Activated CD8-positive, alpha-beta memory T cell treated with anti-CD3 and anti-CD28 coated beads, Interleukin-2, amount 10 ng/mL, durations not matched to agents 7 days and 5 days (primary cell): ENCODE data around the gene EED. TPM values are rescaled to one million over a fixed set of nuclear protein-coding genes. Genes with fewer than 3 reads are reported as not detected.
A peak's percentile ranks its signal among the peaks of the same experiment; 100 is the strongest.

ENCODE experiments used
- ATAC-seq: fragments of 150-1000 bp; cut with Tn5 transposase; one replicate; pipeline ENCODE4 v1.10.0; 2021; ENCODE audit warnings: moderate library complexity
- CTCF ChIA-PET: fragments of 350-600 bp; sonication (Branson Sonifier 250); formaldehyde crosslinking; loops from one replicate; lab custom pipeline; 2021; ENCODE audit warnings: antibody characterized with exemption; lab: Charles Lee
- DNase-seq: peaks from one replicate; pipeline ENCODE4 v3.0.0-alpha.2; 2020
- H3K27ac Mint-ChIP-seq: one replicate; pipeline ENCODE4 v1.8.0; 2021; ENCODE audit warnings: mild to moderate bottlenecking, mixed read lengths
- H3K27me3 Mint-ChIP-seq: one replicate; pipeline ENCODE4 v1.8.0; 2021; ENCODE audit warnings: mixed read lengths
- H3K36me3 Mint-ChIP-seq: one replicate; pipeline ENCODE4 v1.8.0; 2021; ENCODE audit warnings: mild to moderate bottlenecking, mixed read lengths
- H3K4me1 Mint-ChIP-seq: one replicate; pipeline ENCODE4 v1.8.0; 2021; ENCODE audit warnings: mixed read lengths
- H3K4me3 Mint-ChIP-seq: one replicate; pipeline ENCODE4 v1.8.0; 2021; ENCODE audit warnings: mild to moderate bottlenecking, moderate library complexity, mixed read lengths
- H3K9me3 Mint-ChIP-seq: one replicate; pipeline ENCODE4 v1.8.0; 2022; ENCODE audit warnings: low read depth, mixed read lengths
- total RNA-seq, 2 experiments: library from RNA; stranded (reverse); gene quantifications; one replicate each; pipeline ENCODE4 v1.2.3, GENCODE V29; 2021

The EED gene
- total RNA-seq, 2 experiments from 2014 or later, result 50.1 to 102 TPM

GRCh38 chr11:86244063-86244521 is 461 bp upstream of the EED start:
- Mint-ChIP-seq H3K4me1 (peaks cover 43% of the 10 kb centered on the region), H3K27me3 (no peaks in the 10 kb centered on the region), H3K27ac (no peak overlapping the region), H3K36me3 (peaks cover 3% of the 10 kb centered on the region), H3K9me3 (no peaks in the 10 kb centered on the region), H3K4me3 (no peak overlapping the region)
- ATAC-seq, result peak; percentile 81
- peak; percentile 94 for DNase-seq
- CTCF ChIA-PET, result no interaction called here

GRCh38 chr11:86245369-86246292 is 1.1 kb downstream of the EED start:
- CTCF ChIA-PET, result interaction anchor here (0.8 to 2.8 kb wide), 4 partner anchors 42 to 562 kb away, joined by 3 to 10 read pairs (median 3); no protein-coding TSS in a partner anchor
- Mint-ChIP-seq H3K27ac (no peak overlapping the region), H3K36me3 (peaks cover 8% of the 10 kb centered on the region), H3K9me3 (no peaks in the 10 kb centered on the region), H3K27me3 (no peaks in the 10 kb centered on the region), H3K4me1 (peaks cover 52% of the 10 kb centered on the region), H3K4me3 (no peak overlapping the region)
- DNase-seq, result peak; percentile 54
- peak; percentile 6 for ATAC-seq

- Mint-ChIP-seq H3K27me3 (no peaks in the 10 kb centered on the region), H3K9me3 (no peaks in the 10 kb centered on the region), H3K36me3 (peaks cover 11% of the 10 kb centered on the region), H3K4me1 (peaks cover 52% of the 10 kb centered on the region), H3K27ac (no peak overlapping the region), H3K4me3 (no peak overlapping the region)
- CTCF ChIA-PET, result interaction anchor here (1.0 to 2.8 kb wide), 3 partner anchors 10 to 204 kb away, joined by 3 to 10 read pairs (median 3); no protein-coding TSS in a partner anchor
- ATAC-seq (no peak), DNase-seq (no peak)
These were observed 1.7 kb downstream of the EED start for GRCh38 chr11:86246293-86246675.

DNA sequence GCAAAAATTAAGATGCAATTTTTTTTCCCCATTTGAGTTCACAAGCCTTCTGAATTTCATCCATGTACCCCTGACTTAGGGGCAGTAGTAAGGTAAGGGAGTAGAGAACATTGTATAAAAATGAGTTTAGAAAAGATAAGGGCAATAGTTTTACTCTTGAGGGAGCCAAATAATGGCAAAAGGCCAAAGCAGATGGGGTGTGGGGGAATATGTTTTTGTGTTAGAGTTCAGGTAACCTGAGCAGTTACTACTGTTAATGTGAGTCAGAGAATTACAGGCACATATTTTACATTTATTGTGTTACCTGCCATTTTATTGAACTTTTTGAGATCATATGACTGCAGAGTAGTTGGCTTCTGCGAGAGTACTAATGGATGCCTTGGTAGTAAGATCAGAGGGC is 3.1 kb downstream of the EED start:
- peaks cover 57% of the 10 kb centered on the region for H3K4me1 Mint-ChIP-seq
- ATAC-seq (no peak), DNase-seq (no peak)
- CTCF ChIA-PET, result interaction anchor here (0.9 kb wide), 1 partner anchor 393 kb away, joined by 3 read pairs; the partner anchor contains the start of gene CCDC83
- no peaks in the 10 kb centered on the region for H3K9me3 Mint-ChIP-seq
- peak overlapping the region; percentile 63 for H3K27ac Mint-ChIP-seq
- no peaks in the 10 kb centered on the region for H3K27me3 Mint-ChIP-seq
- H3K36me3 Mint-ChIP-seq, result peaks cover 20% of the 10 kb centered on the region
- H3K4me3 Mint-ChIP-seq, result peak overlapping the region; percentile 56

- H3K27me3 Mint-ChIP-seq, result no peaks in the 10 kb centered on the region
- DNase-seq, result peak; percentile 42
- H3K4me1 Mint-ChIP-seq, result peaks cover 61% of the 10 kb centered on the region
- H3K36me3 Mint-ChIP-seq, result peaks cover 25% of the 10 kb centered on the region
- H3K4me3 Mint-ChIP-seq, result peak overlapping the region; percentile 56
- peak overlapping the region; percentile 74 for H3K27ac Mint-ChIP-seq
- ATAC-seq, result no peak
- H3K9me3 Mint-ChIP-seq, result no peaks in the 10 kb centered on the region
- CTCF ChIA-PET, result interaction anchor here (1.0 to 1.6 kb wide), 3 partner anchors 11 to 40 kb away, joined by 3 to 5 read pairs (median 3); no protein-coding TSS in a partner anchor
These were observed 4.1 kb downstream of the EED start for GRCh38 chr11:86248609-86249008.

DNA sequence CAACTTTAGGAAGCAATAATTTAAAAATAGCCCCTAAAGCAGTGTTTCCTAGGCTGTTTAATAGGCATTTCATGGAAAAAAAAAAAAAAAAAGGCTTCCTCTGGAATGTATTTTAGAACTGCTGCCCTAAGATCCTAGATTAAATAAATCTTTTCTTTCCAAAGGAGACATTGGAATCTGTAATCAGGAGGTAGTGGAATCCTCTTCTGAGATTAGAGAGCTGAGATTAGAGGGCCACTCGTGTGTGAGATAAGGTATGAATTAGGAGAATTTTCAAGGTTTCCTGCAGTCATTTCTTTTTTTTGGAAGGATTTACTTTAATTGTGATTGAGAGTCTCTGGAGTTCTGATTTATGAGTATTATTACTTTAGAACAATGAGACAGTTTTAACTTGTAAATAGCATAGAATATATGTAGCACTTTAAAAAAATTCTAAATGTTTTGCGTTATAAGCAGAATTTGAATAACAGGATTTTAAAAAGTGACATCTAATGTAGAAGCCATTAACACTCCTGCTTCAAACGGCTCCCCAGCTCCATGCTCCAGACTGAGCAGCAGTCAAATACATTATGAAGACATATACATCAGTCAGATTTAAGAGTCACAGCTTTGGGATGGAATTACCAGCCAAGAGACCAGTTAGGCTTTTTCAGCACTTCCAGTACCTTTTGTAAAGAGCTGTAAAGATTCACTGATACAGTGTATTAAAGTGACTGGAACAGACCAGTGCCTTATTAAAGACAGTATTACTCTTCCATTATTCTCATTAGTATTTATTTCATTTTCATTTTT is 5.0 kb downstream of the EED start:
- H3K36me3 Mint-ChIP-seq, result peaks cover 25% of the 10 kb centered on the region
- peaks cover 61% of the 10 kb centered on the region for H3K4me1 Mint-ChIP-seq
- H3K27me3 Mint-ChIP-seq, result no peaks in the 10 kb centered on the region
- CTCF ChIA-PET, result interaction anchor here (1.0 to 1.6 kb wide), 3 partner anchors 10 to 39 kb away, joined by 3 to 5 read pairs (median 3); no protein-coding TSS in a partner anchor
- peak overlapping the region; percentile 23 for H3K4me3 Mint-ChIP-seq
- peak overlapping the region; percentile 67 for H3K27ac Mint-ChIP-seq
- ATAC-seq (no peak), DNase-seq (no peak)
- H3K9me3 Mint-ChIP-seq, result no peaks in the 10 kb centered on the region

DNA sequence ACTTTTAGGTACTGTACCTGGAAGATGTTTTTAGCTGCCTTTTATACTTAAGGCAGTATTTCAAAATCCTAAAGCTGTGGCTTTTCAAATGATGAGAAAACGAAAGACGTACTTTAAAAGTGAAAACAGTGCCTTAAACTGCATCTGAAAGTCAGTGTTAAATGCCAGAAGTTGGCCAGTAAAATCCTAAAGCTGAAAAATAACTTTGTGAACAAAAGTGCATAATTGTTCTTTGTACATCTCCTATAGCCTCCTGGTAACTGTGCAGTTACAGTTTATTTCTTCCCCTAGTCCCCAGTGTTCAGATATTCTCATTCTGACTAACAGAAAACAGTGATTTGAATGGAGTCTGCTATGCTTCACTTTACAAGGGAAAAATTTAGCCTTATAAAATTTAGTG is 6.8 kb downstream of the EED start:
- peaks cover 35% of the 10 kb centered on the region for H3K36me3 Mint-ChIP-seq
- peak overlapping the region; percentile 52 for H3K4me3 Mint-ChIP-seq
- peak overlapping the region; percentile 77 for H3K27ac Mint-ChIP-seq
- H3K4me1 Mint-ChIP-seq, result peaks cover 70% of the 10 kb centered on the region
- no peaks in the 10 kb centered on the region for H3K9me3 Mint-ChIP-seq
- no peak for DNase-seq
- no peaks in the 10 kb centered on the region for H3K27me3 Mint-ChIP-seq
- CTCF ChIA-PET, result interaction anchor here (0.7 to 1.2 kb wide), 3 partner anchors 41 to 409 kb away, joined by 3 read pairs; no protein-coding TSS in a partner anchor
- ATAC-seq, result peak; percentile 45

DNA sequence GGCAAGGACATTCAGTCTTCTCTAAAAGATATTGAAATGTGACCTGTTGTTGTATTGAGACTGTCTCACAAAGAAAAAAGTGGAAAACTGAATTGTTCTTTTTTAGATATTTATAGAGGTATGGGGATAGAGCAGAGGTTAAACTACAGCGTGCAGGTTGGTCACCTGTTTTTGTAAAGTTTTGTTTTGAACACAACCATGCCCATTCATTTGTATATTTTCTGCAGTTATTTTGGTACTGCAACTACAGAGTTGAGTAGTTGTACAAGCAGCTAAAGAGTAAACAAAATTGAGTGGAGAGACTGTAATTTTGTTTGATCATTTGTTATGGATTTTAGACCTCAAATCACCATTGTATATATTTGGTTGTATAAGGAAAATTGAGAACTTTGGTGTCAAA is 11.3 kb downstream of the EED start:
- Mint-ChIP-seq H3K27me3 (no peaks in the 10 kb centered on the region), H3K27ac (peak overlapping the region; percentile 31), H3K36me3 (peaks cover 55% of the 10 kb centered on the region), H3K4me3 (no peak overlapping the region), H3K9me3 (no peaks in the 10 kb centered on the region), H3K4me1 (peaks cover 45% of the 10 kb centered on the region)
- ATAC-seq (no peak), DNase-seq (no peak)
- CTCF ChIA-PET, result interaction anchor here (1.3 kb wide), 1 partner anchor 9 kb away, joined by 3 read pairs; no protein-coding TSS in a partner anchor

DNA sequence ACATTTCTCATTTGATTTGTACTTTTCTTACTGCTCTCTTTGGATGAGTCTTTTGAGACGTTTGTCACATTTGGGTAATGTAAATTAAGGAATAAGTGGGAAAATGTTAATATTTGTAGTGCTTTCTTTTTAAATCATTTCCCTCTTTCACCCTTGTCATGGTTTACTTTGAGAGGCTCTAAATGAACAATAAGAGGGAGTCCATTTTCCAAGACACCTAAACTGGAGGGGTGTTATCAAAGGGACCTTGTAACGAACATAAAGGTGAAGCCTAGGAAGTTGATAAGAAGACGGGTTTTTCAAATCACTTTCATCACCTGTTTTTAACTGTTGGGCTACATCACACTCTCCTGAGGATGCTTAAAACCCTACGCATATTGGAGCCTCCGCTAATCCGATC is 12.1 kb downstream of the EED start:
- DNase-seq (no peak), ATAC-seq (no peak)
- no peaks in the 10 kb centered on the region for H3K27me3 Mint-ChIP-seq
- H3K4me1 Mint-ChIP-seq, result peaks cover 39% of the 10 kb centered on the region
- H3K27ac Mint-ChIP-seq, result no peak overlapping the region
- H3K9me3 Mint-ChIP-seq, result no peaks in the 10 kb centered on the region
- H3K4me3 Mint-ChIP-seq, result no peak overlapping the region
- CTCF ChIA-PET, result interaction anchor here (1.3 kb wide), 1 partner anchor 10 kb away, joined by 3 read pairs; no protein-coding TSS in a partner anchor
- peaks cover 55% of the 10 kb centered on the region for H3K36me3 Mint-ChIP-seq

DNA sequence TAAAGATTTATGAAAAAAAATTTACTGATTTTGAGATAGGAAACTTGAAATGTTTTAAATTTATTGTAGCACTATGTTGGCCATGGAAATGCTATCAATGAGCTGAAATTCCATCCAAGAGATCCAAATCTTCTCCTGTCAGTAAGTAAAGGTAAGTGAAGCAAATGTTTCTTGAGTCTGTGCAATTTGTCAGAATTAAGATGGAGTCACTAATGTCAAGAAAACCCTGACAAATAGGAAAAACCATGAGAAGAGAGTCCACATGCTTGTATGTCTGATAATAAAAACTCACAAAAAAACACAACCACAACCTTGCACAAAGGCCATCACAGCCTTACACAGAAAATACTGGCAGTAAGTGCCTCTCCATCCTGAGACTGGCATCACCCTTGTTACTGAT is 12.9 kb downstream of the EED start:
- peaks cover 33% of the 10 kb centered on the region for H3K4me1 Mint-ChIP-seq

GRCh38 chr11:86259730-86260129 is 15.2 kb downstream of the EED start:
- H3K27me3 Mint-ChIP-seq, result no peaks in the 10 kb centered on the region
- ATAC-seq (no peak), DNase-seq (no peak)
- peaks cover 29% of the 10 kb centered on the region for H3K4me1 Mint-ChIP-seq
- no peak overlapping the region for H3K4me3 Mint-ChIP-seq
- CTCF ChIA-PET, result interaction anchor here (1.0 to 1.6 kb wide), 4 partner anchors 9 to 218 kb away, joined by 3 to 5 read pairs (median 4); no protein-coding TSS in a partner anchor
- no peak overlapping the region for H3K27ac Mint-ChIP-seq
- H3K9me3 Mint-ChIP-seq, result no peaks in the 10 kb centered on the region
- peaks cover 65% of the 10 kb centered on the region for H3K36me3 Mint-ChIP-seq

More for the DNA sequence above, 12.9 kb downstream of the EED start:
- ATAC-seq (no peak), DNase-seq (no peak)
- Mint-ChIP-seq H3K4me3 (no peak overlapping the region), H3K9me3 (no peaks in the 10 kb centered on the region), H3K36me3 (peaks cover 57% of the 10 kb centered on the region), H3K27ac (peak overlapping the region; percentile 34), H3K27me3 (no peaks in the 10 kb centered on the region)
- CTCF ChIA-PET, result no interaction called here

DNA sequence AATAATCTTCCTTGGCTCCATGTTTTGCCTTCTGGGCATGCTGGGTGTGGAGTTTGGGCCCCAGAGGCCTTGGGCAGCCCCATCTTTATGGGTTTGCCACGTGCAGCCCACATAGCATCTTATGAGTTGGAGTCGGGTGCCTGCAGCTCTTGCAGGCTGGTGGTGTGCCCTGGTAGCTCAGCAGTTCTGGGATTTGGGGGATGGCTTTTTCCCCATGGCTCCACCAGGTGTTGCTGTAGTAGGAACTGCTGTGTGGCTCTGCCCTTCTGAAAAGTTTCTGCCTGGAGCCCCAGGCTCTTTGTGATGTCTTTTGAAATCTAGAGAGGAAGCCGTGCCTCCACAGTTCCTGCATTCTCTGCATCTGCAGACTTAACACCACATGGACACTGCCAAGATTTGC is 16.8 kb downstream of the EED start:
- CTCF ChIA-PET, result no interaction called here
- ATAC-seq (no peak), DNase-seq (no peak)
- no peaks in the 10 kb centered on the region for H3K9me3 Mint-ChIP-seq
- peaks cover 16% of the 10 kb centered on the region for H3K4me1 Mint-ChIP-seq
- H3K4me3 Mint-ChIP-seq, result no peak overlapping the region
- H3K36me3 Mint-ChIP-seq, result peaks cover 61% of the 10 kb centered on the region
- H3K27ac Mint-ChIP-seq, result peak overlapping the region; percentile 41
- H3K27me3 Mint-ChIP-seq, result no peaks in the 10 kb centered on the region

DNA sequence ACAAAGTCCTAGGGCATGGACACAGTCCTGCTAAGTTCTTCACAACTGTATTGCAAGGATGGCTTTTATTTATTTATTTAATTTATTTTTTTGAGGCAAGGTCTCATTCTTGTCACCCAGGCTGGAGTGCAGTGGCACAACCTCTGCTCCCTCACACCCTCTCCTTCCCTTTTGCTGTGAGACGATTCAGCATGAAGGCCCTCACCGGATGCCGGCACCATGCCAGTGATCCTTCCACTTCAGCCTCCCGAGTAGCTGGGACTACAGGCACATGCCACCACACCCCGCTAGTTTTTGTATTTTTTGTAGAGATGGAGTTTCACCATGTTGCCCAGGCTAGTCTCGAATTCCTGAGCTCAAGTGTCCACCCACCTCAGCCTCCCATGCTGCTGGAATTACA is 17.8 kb downstream of the EED start:
- no peaks in the 10 kb centered on the region for H3K9me3 Mint-ChIP-seq
- H3K4me1 Mint-ChIP-seq, result peaks cover 13% of the 10 kb centered on the region
- no peak overlapping the region for H3K27ac Mint-ChIP-seq
- peaks cover 54% of the 10 kb centered on the region for H3K36me3 Mint-ChIP-seq
- DNase-seq (no peak), ATAC-seq (no peak)
- H3K27me3 Mint-ChIP-seq, result no peaks in the 10 kb centered on the region
- no peak overlapping the region for H3K4me3 Mint-ChIP-seq
- CTCF ChIA-PET, result interaction anchor here (0.9 kb wide), 1 partner anchor 32 kb away, joined by 3 read pairs; no protein-coding TSS in a partner anchor
